MCF 10A (cell line): ENCODE results near the gene PABPN1. TPM values are rescaled to one million over a fixed set of nuclear protein-coding genes. Genes with fewer than 3 reads are reported as not detected.
A peak's percentile ranks its signal among the peaks of the same experiment; 100 is the strongest.

Source experiments
- BruUV-seq: library from RNA; stranded (reverse); fragments of 400-500 nt; replicated peaks from 2 replicates; lab custom pipeline; 2021; lab: Mats Ljungman, UMichigan
- CTCF ChIA-PET: fragments of 300-600 bp; sonication (Branson Sonifier 250); formaldehyde crosslinking; extraction: SDS; loops from one replicate; lab custom pipeline; 2021; ENCODE audit warnings: antibody characterized with exemption, inconsistent platforms; lab: Yijun Ruan, JAX
- POLR2A ChIA-PET: fragments of 300-600, 350-650 bp; sonication (Branson Sonifier 250); formaldehyde crosslinking; extraction: SDS; loops from one replicate; lab custom pipeline; 2020; ENCODE audit warnings: antibody characterized with exemption, inconsistent platforms; lab: Yijun Ruan, JAX
- DNase-seq: peaks from one replicate; pipeline ENCODE4 v3.0.0-alpha.2; 2018; ENCODE audit not compliant: unreplicated experiment
- H3K27ac Mint-ChIP-seq: one replicate; pipeline ENCODE4 v1.8.0; 2022; ENCODE audit warnings: mild to moderate bottlenecking, low read depth, mixed read lengths; ENCODE audit not compliant: unreplicated experiment
- H3K27me3 Mint-ChIP-seq: one replicate; pipeline ENCODE4 v1.8.0; 2022; ENCODE audit warnings: mixed read lengths; ENCODE audit not compliant: insufficient read depth, unreplicated experiment
- H3K36me3 Mint-ChIP-seq: one replicate; pipeline ENCODE4 v1.8.0; 2022; ENCODE audit warnings: mild to moderate bottlenecking, moderate library complexity, mixed read lengths; ENCODE audit not compliant: insufficient read depth, unreplicated experiment
- H3K4me1 Mint-ChIP-seq: one replicate; pipeline ENCODE4 v1.8.0; 2022; ENCODE audit warnings: mixed read lengths; ENCODE audit not compliant: insufficient read depth, unreplicated experiment
- H3K4me3 Mint-ChIP-seq: one replicate; pipeline ENCODE4 v1.8.0; 2022; ENCODE audit warnings: mild to moderate bottlenecking, moderate library complexity, mixed read lengths; ENCODE audit not compliant: unreplicated experiment
- H3K9me3 Mint-ChIP-seq: one replicate; pipeline ENCODE4 v1.8.0; 2022; ENCODE audit warnings: mixed read lengths; ENCODE audit not compliant: unreplicated experiment
- CTCF ChIP-seq: fragments of 200-600 bp; IDR thresholded peaks from one replicate; pipeline ENCODE4 v1.8.0; 2022; ENCODE audit warnings: antibody characterized with exemption, mild to moderate bottlenecking; ENCODE audit not compliant: unreplicated experiment
- intact Hi-C: fragments of 100-400 bp; cut with micrococcal nuclease; formaldehyde crosslinking; loops from 2 replicates; pipeline ENCODE4 v1.14.1; 2022
- total RNA-seq: library from RNA; stranded (reverse); gene quantifications from 2 replicates; pipeline ENCODE4 v1.2.3, GENCODE V29; 2022

Gene PABPN1
- total RNA-seq, 1 experiment from 2014 or later, result 153 TPM

- H3K4me3 Mint-ChIP-seq, result peak overlapping the region; percentile 98
- BruUV-seq, result TSS peak; percentile 3
- H3K27ac Mint-ChIP-seq, result peak overlapping the region; percentile 88
- no peaks in the 10 kb centered on the region for H3K9me3 Mint-ChIP-seq
- H3K36me3 Mint-ChIP-seq, result peaks cover 48% of the 10 kb centered on the region
- H3K27me3 Mint-ChIP-seq, result no peaks in the 10 kb centered on the region
- POLR2A ChIA-PET, result interaction anchor here (0.7 to 14.7 kb wide), 3 partner anchors 11 to 801 kb away, joined by 3 to 339 read pairs (median 3); partner anchors contain the start of genes HOMEZ and PABPN1
- DNase-seq, result no peak
- TF ChIP-seq CTCF, result no peak
- intact Hi-C loops, result no loop called here
- CTCF ChIA-PET, result interaction anchor here (0.6 to 3.9 kb wide), 8 partner anchors 12 to 844 kb away, joined by 3 to 30 read pairs (median 4); partner anchors contain the start of gene PABPN1
- peaks cover 20% of the 10 kb centered on the region for H3K4me1 Mint-ChIP-seq
Measured at GRCh38 chr14:23308721-23309445, 12.4 kb upstream of the PABPN1 start.

GRCh38 chr14:23310546-23310945 lies 10.7 kb upstream of the PABPN1 start:
- POLR2A ChIA-PET, result interaction anchor here (0.7 to 14.7 kb wide), 3 partner anchors 9 to 24 kb away, joined by 3 to 339 read pairs (median 27); partner anchors contain the start of genes HOMEZ, PABPN1 and PPP1R3E
- peaks cover 20% of the 10 kb centered on the region for H3K4me1 Mint-ChIP-seq
- no peaks in the 10 kb centered on the region for H3K27me3 Mint-ChIP-seq
- DNase-seq, result no peak
- H3K9me3 Mint-ChIP-seq, result no peaks in the 10 kb centered on the region
- H3K4me3 Mint-ChIP-seq, result no peak overlapping the region
- CTCF ChIA-PET, result interaction anchor here (0.6 to 1.6 kb wide), 6 partner anchors 8 to 316 kb away, joined by 3 to 7 read pairs (median 5); partner anchors contain the start of genes PABPN1 and PPP1R3E
- H3K36me3 Mint-ChIP-seq, result peaks cover 52% of the 10 kb centered on the region
- no TSS peak for BruUV-seq
- no peak for TF ChIP-seq CTCF
- intact Hi-C loops, result no loop called here
- H3K27ac Mint-ChIP-seq, result no peak overlapping the region

- no peaks in the 10 kb centered on the region for H3K27me3 Mint-ChIP-seq
- peaks cover 58% of the 10 kb centered on the region for H3K36me3 Mint-ChIP-seq
- DNase-seq, result no peak
- ChIA-PET CTCF (interaction anchor here (1.0 to 1.1 kb wide), 2 partner anchors 9 to 11 kb away, joined by 3 to 5 read pairs; no protein-coding TSS in a partner anchor), POLR2A (interaction anchor here (9.0 kb wide), 1 partner anchor 10 kb away, joined by 339 read pairs; the partner anchor contains the start of genes BCL2L2 and PPP1R3E)
- BruUV-seq, result no TSS peak
- H3K4me1 Mint-ChIP-seq, result no peaks in the 10 kb centered on the region
- H3K27ac Mint-ChIP-seq, result no peak overlapping the region
- TF ChIP-seq CTCF, result no peak
- intact Hi-C loops, result no loop called here
- no peak overlapping the region for H3K4me3 Mint-ChIP-seq
- H3K9me3 Mint-ChIP-seq, result no peaks in the 10 kb centered on the region
Measured at GRCh38 chr14:23316300-23316699, 5.0 kb upstream of the PABPN1 start.
